ENCODE results near the gene GPR171.

GRCh38 chr3:151175952-151176351 is 27.1 kb downstream of the GPR171 start:
- TF ChIP-seq POLR2A (IDR thresholded peaks at IDR 0.05) (no peak), CTCF (IDR thresholded peaks at IDR 0.05) (no peak)

Measured in Peyer's patch (tissue), 4 donors.